Measurements from ENCODE around the gene ZEB2.

ZEB2 gene

GRCh38 chr2:144512470-144512869 lies 7.4 kb downstream of the ZEB2 start:
- no peak for DNase-seq

GRCh38 chr2:144511937-144512336 lies 8.0 kb downstream of the ZEB2 start:
- no peak for DNase-seq

DNA sequence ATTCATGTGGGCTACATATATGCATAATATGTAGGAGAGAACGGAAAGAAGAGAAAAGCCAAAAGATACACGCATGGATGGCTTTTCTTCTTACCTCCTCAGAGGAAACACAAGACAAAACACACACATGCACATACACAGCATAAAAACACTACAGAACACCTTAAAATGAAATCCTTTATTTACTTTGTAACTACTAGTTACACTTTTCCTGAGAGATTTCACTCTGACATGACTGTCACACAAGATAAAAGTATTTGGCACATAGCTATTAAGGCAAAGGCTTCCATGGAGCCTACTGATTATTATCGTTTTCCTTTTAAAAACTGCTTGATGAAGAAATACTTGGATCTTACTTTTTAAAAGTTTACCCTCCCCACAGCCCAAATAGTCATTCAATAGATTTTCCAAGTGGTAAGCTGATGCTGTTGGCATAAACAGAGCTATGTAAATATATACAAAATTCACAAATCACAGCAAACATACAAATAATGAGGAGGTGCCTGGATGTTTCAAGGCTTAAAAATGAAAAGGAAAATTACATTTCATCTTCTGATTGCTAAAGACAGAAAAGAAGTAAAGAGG lies 8.6 kb downstream of the ZEB2 start:
- DNase-seq = no peak

DNA sequence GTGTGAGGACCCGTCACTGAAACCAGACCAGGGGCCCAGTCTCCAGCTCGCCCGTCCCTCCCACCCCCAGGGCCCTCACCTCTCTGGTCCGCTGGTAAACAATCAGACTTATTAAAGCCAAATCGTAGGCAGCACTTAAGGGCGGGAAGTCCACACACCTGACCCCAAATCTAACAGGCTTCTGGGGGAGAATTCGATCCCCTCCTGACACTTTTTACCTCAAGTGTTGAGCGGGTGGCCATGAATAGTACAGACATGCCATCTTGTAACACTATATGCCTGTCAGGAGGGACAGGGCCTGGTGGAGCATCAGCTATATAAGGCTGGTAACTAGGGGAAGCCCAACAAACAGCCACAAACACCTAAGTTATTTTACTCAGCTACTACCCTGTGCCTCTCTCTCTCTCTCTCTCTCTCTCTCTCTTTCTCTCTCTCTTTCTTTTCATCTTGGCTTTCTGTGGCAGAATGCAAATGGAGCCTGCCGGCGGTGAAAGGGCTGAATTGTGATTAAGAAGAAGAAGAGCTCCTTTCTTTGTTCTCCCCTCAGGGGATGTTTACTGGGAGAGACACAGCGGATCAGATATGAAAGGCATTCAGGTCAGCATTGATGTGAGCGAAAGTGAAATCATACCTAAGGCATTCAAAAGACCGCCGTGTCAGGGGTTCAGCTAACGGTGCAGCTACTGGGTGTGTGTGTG lies 9.5 kb downstream of the ZEB2 start:
- no peak for DNase-seq

- no peak for DNase-seq
Measured at GRCh38 chr2:144509879-144510221, 10.1 kb downstream of the ZEB2 start.

- DNase-seq = no peak
Measured at GRCh38 chr2:144509001-144509878, 10.7 kb downstream of the ZEB2 start.

- no peak for DNase-seq
Measured at GRCh38 chr2:144508172-144508851, 11.6 kb downstream of the ZEB2 start.

DNA sequence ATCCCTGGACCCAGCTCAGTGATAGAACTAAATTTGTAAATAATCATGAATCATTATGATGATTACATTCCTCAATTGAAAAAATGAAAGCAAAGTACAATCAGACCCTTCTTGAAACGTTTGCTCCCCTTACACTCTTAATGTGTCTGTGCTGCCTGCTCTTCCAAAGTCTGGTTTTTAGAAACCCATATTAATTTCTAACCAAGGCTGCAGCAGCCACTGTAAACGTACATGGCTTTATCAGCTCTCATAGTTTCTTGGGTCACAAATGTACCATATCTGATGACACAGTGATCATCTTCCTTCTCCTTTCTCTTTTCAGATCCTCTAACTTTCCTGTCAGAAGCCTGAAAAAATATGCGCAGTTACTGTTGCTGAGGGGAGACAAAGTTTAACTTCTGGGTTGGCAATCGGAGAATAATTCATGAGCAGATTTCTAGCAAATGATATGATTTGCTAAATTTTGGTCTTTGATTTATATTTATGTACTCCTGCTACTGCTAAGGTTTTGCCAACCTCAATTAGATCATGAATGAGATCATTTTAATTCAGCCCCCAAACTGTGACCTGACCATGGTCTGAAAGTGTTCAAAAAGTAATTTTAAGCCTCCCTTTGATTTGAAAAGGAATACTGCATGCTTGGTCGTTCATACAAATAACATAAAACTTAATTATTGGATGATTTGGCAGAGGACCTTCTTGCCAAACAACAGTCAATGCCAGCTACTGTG lies 12.3 kb downstream of the ZEB2 start:
- DNase-seq = no peak

DNA sequence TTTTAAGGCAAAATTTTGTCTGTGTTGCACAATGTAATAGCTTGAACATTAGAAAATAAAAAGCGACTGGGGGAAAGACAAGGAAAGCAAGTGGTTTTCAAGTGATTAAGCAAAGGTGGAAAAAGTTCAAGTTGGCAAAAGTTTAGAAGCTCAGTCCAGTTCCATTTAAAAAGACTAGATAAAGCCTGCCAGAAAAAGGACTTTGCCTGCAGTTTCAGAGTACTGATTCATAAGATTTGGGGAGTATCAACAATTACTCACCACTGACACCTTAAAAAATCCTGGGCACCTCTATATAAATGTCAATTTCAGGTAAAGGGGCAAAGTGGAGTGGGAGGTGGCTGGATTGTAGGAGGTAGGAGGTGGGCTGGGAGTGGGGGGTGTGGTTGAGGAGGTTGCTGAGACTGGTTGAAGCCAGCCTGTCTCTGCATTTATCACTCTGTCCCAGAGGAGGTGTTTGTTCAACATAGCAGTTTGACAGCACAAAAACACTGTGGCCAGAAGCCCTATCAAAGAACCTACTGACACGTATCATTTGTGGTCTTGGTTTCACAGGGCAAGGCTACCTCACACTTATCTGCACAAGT lies 14.6 kb downstream of the ZEB2 start:
- DNase-seq = no peak

DNA sequence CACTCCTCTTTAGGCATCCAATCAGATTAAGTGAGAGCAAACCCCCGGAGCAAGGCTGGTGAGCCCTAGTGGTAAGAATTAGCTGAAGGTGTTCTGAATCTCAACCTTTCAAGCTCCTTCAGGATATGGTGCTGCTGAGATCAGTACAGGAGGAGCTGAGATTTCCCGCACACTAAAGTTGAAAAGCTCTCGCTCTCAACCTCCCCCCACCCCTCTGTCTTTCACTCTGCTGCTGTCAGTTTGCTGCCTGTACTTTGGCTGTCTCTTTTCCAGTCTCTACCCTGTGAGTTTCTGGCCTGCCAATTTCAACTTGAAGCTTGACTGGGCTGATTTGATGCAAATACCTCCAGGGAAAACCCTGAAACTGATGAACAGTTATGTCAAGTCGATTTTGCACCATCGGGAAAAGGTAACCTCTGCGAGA lies 15.7 kb downstream of the ZEB2 start:
- no peak for DNase-seq

DNA sequence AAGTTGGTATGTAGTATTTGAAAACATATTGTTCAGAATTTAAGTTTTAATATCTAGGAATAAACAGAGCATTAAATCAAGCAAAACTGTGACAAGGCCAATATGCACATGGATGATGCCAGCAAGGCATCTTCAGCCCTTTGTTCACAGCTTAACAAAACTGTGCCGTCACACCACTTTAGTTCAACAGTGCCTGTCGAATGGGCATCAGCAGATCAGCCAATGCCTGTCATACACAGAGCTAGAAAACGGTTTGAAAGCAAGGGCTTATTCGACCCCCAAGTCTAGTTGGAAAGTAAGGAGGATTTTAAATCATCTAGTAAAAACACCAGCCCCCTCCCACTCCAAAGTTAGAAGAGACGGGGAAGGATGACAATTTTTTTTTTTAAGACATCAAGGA lies 16.7 kb downstream of the ZEB2 start:
- DNase-seq = no peak

- no peak for DNase-seq
Measured at GRCh38 chr2:144502369-144502768, 17.6 kb downstream of the ZEB2 start.

DNA sequence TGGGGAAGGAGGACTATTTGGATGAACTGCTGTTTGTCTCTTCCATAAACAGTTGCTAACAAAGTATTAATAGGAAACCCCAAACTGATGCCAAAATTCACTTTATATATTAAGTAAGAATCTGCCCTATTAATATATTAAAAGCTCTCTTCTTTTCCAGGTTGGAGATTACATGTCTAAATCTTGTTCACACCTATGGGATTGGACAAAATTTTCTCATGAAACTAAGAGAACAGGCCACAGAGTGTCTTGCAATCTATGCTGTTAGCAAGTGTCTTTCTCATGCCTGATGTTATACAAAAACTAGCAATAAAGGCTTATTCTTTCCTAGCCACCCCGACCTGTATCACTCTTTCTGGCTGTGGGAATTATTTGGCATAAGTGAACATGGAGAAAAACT lies 18.3 kb downstream of the ZEB2 start:
- no peak for DNase-seq

GRCh38 chr2:144501118-144501517 lies 18.8 kb downstream of the ZEB2 start:
- DNase-seq = no peak

DNA sequence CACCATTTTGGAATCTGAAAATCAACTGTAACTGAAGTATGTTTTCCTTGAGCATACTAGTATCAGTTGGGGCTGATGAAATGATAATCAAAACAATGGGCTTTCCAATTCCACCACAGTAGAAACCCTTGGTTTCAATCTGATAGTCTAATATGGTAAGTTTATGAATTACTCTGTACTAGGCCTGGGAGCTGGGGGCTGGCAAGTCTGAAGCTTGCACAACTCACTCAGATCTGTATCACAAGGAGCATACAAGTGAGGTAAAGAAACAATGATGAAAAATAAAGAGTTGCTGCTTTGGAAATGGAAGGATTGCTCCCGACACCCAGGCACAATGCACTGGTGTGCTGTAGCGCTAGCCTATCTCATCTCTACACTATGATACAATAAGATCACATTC lies 19.4 kb downstream of the ZEB2 start:
- no peak for DNase-seq

- no peak for DNase-seq
Measured at GRCh38 chr2:144498277-144498676, 21.6 kb downstream of the ZEB2 start.

DNA sequence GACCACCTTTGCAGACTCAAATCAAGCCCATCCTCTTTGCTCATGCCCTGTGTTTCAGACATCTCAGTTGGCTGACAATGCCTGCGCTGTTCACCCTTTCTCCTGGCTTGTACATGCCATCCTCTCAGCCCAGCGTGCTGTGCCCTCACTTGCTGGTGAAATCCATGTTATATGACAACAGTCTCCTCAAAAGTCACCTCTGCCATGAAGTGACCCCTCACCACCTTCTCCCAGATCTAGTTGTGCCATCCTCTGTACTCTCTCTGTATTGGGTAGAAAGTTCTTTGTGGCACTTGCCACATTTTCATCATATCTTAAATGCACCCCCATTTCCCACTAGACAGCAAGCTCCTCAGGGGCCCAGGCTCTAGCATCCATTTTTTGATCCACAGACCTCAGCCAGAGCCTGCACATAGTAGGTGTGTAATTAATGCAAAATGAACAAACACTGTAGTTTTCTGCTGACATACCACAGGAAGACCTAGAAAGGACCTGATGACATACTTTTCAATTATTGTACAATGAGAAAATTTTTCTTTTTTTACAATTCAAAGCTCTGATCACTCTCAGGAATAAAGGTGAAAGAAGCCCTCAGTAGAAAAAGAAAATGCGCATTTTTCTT lies 22.8 kb downstream of the ZEB2 start:
- no peak for DNase-seq

DNA sequence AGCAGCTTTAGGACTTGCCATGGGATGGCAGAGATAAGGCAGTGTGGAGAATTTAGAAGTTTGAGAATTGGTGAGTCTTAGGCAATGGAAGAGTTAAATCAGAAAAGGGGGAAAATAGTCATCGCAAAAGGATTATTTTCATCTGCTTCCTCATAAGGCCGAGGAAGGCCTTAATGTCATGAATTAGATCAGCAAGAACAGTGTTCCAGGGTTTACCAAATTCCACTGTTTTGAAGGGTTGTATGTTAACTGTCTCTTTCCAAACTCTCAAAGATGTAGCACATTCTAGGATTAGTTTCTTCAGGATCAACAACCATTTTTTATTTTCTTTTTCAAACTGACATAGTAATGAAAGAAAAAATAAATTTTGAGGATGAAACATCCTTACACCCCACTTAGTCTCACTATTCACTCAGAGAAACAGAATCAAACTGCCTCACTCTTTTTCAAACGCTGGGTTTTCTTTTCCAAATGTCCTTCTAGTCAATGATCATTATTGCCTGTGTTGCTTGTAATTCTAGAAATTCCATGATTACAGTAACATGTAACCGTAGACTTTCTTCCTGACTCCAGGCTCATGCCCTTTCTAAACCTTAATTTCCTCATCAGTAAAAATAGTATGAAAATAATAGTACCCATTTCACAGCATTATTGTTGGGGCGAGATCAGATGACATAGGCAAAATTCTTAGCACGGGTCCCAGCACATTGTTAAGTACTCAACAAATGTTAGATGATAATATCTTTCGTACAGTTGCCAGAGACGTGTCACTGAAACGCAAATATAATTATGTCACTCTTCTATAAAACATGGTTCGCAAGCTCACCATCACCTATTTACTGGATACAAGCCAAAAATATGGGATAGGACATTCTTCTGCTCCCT lies 23.6 kb downstream of the ZEB2 start:
- DNase-seq = no peak

DNA sequence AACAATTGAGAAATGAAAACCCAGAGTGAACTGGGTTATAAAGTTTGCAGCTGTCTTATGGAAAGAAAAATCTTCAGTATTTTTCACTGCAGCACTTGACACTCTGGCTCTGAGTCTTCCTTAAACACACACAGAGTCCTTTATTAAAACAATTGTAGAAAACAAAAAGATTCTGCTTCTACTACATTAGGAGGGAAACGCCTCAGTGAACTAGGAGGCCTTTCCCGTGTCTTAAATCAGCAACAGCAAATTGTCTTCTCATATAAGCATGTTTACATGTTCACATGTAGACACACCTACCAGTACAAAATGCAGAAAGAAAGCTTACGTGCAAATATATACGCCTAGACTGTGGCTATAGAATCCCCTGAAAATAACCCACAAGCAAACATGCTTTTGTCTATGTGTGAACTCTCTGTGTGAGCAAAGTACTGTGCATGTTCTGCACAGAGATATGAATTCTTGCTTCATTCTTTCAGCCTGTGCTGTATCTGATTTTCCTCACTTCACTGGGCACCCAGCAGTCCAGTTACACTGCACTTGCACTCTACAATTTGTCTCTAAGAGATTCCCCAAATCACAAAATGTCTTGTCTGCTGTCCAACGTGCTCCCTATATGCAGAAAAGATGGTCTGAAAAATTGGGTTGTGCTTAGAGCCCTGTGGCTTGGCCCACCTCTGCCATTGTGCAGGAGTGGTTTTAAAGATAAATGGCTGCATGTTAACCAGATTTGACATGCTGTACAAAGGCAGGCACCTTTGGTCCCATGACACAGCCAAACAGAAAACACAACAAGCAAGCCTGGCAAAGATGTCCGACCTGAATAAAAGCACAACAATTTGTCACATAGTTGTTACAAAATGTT lies 24.5 kb downstream of the ZEB2 start:
- no peak for DNase-seq

Measured in COR-L47 (cell line).